GM18907 (cell line): ENCODE results near the gene SH3BP5.

ENCODE experiments used
- ATAC-seq: cut with Tn5 transposase; IDR thresholded peaks from one replicate; pipeline ENCODE4 v1.9.1; 2021; ENCODE audit warnings: mild to moderate bottlenecking, moderate library complexity; ENCODE audit not compliant: unreplicated experiment

SH3BP5 gene

DNA sequence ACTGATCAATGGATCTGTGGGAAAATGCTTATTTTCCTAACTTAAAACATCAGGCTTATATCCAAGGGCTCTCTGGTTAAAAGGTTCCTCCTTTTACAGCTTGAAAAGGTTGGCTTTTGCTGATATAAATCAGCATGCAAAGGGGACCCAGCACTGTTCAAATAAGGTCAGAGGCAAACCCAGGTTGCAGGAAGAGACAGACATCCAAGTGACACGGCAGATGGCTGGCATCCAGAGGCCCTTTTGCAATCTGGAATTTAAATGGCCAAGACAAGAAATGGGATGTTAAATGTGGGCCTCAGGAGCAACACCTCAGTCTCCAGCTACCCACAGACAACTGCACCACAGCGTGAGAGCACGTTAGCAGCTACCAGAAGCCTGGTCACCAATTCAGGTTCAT is 6.3 kb downstream of the SH3BP5 start:
- ATAC-seq: no peak

DNA sequence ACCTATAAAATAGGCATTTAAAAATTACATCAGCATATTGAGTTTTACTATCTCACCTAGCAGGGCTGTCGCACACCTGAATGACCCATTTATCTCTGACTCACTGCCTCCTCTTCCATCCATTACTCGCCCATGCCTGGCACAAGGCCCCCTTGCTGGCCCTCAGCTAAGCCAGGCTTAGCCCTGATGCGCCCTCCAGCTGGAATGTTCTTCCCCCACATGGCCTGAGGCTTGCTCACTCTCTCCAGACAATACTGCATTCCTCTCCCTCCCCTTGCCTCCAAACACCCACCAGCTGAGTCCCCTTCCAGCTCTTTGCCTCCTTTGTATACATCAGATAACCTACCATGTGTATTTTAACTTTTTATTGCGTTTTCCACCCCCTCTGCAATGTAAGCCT is 7.2 kb downstream of the SH3BP5 start:
- no peak for ATAC-seq

- no peak for ATAC-seq
Measured at GRCh38 chr3:15324379-15324808, 8.0 kb downstream of the SH3BP5 start.

GRCh38 chr3:15323063-15323462 is 9.3 kb downstream of the SH3BP5 start:
- no peak for ATAC-seq

- no peak for ATAC-seq
Measured at GRCh38 chr3:15321349-15321748, 11.0 kb downstream of the SH3BP5 start.

GRCh38 chr3:15319575-15319974 is 12.8 kb downstream of the SH3BP5 start:
- no peak for ATAC-seq

DNA sequence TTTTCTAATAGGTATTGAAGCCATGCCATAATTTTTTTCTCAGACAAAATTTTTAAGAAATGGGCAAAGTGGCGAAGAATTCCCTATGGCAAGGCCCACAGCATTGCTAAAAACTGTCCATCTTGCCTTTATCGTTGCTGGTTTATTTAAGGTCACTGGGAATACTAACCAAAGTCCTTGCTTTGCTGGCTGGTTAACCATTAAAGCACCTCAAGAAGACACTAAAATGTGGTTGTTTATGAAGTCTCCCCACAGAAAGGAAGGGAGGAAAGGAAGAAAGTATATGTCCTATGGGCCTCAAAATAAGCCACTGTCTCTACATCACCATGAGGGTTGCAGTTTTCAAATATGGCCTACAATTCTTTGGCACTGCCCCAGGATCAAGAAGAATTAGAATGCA is 13.2 kb downstream of the SH3BP5 start:
- ATAC-seq: no peak

- no peak for ATAC-seq
Measured at GRCh38 chr3:15318661-15319060, 13.7 kb downstream of the SH3BP5 start.

DNA sequence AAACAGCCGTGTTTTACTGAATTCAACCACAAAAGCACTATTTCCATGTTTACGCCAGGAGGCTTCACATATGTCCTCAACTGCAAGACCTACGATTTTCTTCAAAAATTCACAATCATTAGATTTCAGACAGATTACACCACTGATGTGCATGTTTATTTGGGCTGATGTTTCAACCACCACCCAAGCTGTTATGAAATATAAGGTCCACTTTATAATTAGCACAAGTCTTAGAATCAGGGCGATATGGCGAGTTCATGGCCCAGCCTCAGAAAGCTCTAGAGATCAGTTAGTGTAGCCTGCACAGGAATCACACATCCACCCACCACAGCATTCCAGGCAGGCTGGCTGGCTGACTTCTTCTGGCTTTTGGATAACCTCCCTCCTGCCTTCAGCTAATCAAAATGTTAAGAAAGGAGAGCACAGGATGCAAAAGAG is 15.4 kb downstream of the SH3BP5 start:
- no peak for ATAC-seq

GRCh38 chr3:15315003-15315402 is 17.4 kb downstream of the SH3BP5 start:
- ATAC-seq: no peak

DNA sequence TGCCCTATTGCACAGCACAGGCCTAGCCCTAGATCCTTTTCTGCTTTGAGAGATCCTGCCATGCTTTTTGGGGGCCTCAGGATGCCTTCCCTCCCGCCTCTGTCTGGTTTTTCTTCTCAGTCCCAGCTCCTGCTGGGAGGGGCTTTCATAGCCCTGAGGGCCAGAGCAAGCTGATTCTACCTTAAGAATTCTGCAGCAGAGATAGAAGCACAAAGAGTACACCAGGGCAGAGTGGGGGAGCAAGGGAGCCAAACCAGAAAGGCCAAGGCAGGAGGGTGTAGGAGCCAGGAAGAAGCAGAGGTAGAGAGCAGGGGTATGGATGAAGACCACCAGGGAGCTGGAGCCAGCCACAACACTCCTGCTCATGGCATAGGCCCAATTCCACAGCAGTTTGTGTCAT is 18.1 kb downstream of the SH3BP5 start:
- no peak for ATAC-seq

GRCh38 chr3:15313461-15313860 is 18.9 kb downstream of the SH3BP5 start:
- ATAC-seq: no peak

GRCh38 chr3:15312550-15312949 is 19.8 kb downstream of the SH3BP5 start:
- no peak for ATAC-seq

- ATAC-seq: peak; percentile 69
Measured at GRCh38 chr3:15310491-15311370, 21.7 kb downstream of the SH3BP5 start.

DNA sequence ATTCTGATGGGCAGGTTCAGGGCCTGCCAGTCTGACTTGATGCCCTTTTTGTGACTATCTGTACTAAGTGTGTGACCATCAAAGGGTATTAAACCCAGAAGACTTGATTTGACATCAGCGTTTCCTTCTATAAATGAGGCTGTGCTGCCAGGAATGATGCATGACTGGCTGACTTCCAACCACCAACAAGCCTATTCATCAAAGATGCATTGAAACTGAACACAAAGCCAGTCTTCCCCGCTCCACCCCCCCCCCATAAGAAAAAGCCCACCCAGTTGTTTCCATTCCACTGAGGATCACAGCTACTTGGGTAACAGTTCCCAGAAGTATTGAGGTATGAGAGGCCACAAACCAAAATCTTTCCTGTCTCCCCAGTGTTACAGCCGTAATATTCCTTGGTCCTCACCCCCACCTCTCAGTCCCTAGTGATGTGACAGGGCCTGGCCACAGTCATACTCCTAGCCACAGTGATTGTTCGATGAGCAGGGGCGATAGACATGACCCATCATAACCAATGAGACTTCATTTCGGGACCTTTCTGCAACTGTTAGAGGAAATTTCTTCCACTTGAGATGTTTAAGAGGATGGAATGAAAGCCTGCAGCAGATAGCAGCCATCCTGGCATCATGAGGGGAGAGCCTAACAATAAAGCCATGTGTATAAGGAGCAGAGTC is 22.6 kb downstream of the SH3BP5 start:
- no peak for ATAC-seq

GRCh38 chr3:15307580-15307979 is 24.8 kb downstream of the SH3BP5 start:
- no peak for ATAC-seq

DNA sequence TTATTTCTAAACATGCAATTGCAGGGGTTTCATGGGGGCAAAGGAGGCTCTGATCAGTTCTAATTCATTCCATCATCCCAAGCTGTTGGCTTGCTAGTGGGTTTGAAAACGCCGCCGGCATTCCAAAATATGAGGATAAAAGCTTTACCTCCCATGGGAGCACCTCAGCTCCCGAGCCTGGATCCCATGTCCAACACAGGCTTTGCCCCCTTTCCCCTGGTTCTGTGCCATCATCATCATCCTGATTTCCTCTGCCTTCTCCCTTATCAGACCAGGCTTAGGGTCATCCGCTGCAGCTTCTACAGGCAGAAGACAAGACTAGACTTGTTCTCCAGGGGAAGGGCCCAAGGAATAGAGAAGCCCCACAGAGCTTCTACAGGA is 25.4 kb downstream of the SH3BP5 start:
- no peak for ATAC-seq

GRCh38 chr3:15305359-15305844 is 27.0 kb downstream of the SH3BP5 start:
- no peak for ATAC-seq

- no peak for ATAC-seq
Measured at GRCh38 chr3:15303728-15304127, 28.7 kb downstream of the SH3BP5 start.

- ATAC-seq: no peak
Measured at GRCh38 chr3:15303216-15303615, 29.2 kb downstream of the SH3BP5 start.

- no peak for ATAC-seq
Measured at GRCh38 chr3:15301761-15302160, 30.6 kb downstream of the SH3BP5 start.
